ENCODE data around the gene PITRM1.

PITRM1 gene

DNA sequence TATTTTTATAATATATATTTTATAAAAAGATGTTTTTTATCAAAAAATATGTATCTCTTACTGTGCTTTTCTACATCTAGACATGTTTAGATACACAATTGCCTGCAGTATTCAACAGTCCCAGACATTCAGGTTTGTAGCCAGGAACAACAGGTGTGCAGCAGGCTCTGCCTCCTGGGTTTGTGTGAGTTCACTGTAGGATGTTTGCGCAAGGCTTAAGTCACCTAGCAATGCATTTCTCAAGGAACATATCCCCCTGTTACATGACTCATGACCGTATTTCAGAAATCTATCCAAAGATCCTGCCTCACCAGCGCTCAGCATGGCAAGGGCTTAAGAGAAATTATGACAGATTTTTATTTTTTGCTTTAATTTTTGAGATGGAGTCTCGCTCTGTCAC is 41.5 kb downstream of the PITRM1 start:
- no peak overlapping the region for H3K4me3 ChIP-seq (ENCODE audit: low read length)
- TF ChIP-seq ZNF274 (IDR thresholded peaks at IDR 0.05; ENCODE audit: low read depth, low read length), result no peak

DNA sequence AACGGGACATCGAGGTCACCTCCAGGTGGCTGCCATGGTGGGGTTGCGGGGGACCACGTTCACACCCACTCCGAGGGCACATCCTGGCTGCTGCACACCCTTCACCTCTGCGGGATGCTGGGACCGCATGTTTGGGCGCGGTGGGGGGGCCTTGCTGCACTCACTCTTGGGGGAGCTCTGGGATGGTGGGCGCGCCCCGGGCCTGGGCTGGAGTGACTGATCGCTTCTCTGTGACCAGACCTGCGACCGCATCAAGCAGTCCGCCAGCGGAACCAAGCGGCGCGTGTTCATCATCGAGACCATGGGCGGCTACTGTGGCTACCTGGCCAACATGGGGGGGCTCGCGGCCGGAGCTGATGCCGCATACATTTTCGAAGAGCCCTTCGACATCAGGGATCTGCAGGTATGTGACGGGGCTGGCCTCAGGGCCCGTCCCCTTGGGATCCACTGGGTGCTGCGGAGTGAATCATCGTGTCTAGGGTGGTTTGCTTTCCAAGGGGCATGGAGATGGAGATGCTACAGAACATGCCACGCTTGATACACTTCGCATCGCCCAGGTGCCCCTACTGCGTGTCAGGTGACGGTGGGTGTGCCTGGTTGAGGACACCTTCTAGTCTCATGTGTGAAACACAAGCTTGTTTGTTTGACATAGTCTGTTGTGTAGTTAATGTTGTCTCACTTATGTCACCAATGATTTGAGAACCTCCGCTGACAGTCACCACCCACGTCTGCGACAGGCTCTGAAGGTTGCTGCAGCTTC is 42.8 kb downstream of the PITRM1 start:
- no peak overlapping the region for H3K4me3 ChIP-seq (ENCODE audit: low read length)
- TF ChIP-seq ZNF274 (IDR thresholded peaks at IDR 0.05; ENCODE audit: low read depth, low read length), result no peak

GRCh38 chr10:3128379-3129130 is 44.0 kb downstream of the PITRM1 start:
- H3K4me3 ChIP-seq (ENCODE audit: low read length), result no peak overlapping the region
- no peak for TF ChIP-seq ZNF274 (IDR thresholded peaks at IDR 0.05; ENCODE audit: low read depth, low read length)

DNA sequence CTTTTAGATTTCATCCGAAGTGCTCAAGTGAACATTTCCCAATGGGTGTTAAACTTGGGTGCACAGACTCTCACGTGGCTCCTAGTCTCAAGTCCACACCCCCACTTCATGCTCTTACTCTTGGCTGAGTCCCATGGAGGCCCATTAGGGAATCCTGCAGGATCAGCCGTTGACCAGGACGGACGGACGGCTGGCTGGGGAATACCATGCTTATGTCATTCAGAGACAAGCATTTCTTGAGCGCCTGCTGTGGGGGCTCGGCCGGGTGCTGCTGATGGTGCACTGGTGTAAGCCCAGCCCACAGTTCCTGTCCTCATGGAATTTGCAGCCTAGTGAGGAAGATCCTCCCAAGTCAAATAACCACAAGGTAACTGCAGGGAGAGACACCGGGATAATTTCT is 44.7 kb downstream of the PITRM1 start:
- TF ChIP-seq ZNF274 (IDR thresholded peaks at IDR 0.05; ENCODE audit: low read depth, low read length), result no peak
- no peak overlapping the region for H3K4me3 ChIP-seq (ENCODE audit: low read length)

GRCh38 chr10:3126741-3127346 is 45.7 kb downstream of the PITRM1 start:
- H3K4me3 ChIP-seq (ENCODE audit: low read length), result no peak overlapping the region
- no peak for TF ChIP-seq ZNF274 (IDR thresholded peaks at IDR 0.05; ENCODE audit: low read depth, low read length)

GRCh38 chr10:3126249-3126648 is 46.3 kb downstream of the PITRM1 start:
- H3K4me3 ChIP-seq (ENCODE audit: low read length), result no peak overlapping the region
- TF ChIP-seq ZNF274 (IDR thresholded peaks at IDR 0.05; ENCODE audit: low read depth, low read length), result no peak

- no peak overlapping the region for H3K4me3 ChIP-seq (ENCODE audit: low read length)
- no peak for TF ChIP-seq ZNF274 (IDR thresholded peaks at IDR 0.05; ENCODE audit: low read depth, low read length)
Observed at GRCh38 chr10:3125527-3126170, 46.9 kb downstream of the PITRM1 start.

DNA sequence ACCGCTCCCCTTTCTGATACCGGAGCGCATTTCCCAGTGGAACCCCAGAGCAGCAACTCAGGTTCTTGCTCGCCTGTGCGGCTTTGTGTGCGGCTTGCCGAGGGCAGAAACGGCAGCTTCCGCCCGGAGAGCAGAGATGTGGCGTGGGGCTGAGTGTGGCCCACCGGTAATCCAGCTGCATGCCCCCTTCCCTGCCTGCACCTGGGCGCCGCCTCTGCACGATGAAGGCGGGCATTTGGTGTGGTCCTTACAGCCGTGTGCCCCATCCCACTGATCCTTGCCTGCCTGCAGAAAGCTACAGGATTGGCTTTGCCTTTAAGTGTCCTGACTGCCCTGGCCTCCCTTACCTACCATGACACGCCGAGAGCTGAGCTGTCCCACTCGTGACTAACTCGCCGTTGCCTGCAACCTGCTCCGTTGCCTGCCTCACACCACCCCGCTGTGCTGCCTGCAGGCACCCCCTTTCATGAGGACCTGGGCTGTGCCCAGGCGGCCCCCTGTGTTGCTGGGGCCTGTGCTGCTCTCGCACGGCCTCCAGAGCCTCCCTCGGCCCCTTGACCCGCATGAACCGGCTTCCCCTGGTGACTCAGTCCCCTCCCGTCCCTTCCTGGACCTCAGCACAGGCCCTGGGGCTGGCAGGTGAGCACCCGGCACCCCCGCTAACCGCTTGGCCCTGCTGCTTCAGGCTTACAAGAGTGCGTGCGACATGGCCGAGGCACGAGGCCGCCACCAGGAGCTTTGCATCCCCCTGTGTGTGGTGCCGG is 48.0 kb downstream of the PITRM1 start:
- no peak overlapping the region for H3K4me3 ChIP-seq (ENCODE audit: low read length)
- no peak for TF ChIP-seq ZNF274 (IDR thresholded peaks at IDR 0.05; ENCODE audit: low read depth, low read length)

DNA sequence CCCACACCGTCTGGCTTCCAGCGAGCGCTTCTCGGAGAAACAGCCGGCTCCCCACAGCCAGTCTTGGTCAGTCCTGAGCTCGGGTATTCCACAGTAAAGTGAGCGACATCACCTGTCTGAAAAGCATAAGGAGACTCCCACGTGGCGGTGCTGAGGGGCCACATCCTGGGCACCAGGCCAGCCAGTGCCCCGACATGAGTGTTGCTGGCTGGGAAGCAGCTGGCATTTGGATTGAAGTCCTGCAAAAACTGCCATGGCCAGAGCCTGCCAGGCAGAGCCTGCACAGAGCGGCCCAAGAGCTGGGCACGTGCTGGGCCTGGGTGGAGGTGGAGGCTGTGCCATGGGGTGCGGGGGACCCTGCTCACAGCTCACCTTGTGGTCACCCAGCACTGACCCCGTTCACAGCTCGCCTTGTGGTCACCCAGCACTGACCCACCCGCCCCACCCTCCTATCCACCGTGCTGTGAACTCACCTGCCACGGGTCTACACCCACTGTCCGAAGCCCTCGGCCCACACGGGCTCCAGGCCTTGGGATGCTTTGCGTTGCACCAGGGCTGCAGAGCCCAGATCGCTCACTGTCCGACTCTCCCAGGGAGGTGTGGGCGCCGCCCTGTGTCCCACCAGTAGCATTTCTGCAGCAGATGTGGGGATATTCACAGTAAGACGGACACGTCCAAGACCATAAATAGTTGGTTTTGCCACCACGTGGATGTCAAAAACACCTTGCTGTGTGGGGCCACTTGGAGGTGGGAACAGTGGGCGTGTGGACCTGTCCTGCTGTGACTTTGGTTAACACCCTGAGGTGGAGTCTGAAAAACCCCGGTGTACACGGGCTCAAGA is 48.8 kb downstream of the PITRM1 start:
- TF ChIP-seq ZNF274 (IDR thresholded peaks at IDR 0.05; ENCODE audit: low read depth, low read length), result no peak

DNA sequence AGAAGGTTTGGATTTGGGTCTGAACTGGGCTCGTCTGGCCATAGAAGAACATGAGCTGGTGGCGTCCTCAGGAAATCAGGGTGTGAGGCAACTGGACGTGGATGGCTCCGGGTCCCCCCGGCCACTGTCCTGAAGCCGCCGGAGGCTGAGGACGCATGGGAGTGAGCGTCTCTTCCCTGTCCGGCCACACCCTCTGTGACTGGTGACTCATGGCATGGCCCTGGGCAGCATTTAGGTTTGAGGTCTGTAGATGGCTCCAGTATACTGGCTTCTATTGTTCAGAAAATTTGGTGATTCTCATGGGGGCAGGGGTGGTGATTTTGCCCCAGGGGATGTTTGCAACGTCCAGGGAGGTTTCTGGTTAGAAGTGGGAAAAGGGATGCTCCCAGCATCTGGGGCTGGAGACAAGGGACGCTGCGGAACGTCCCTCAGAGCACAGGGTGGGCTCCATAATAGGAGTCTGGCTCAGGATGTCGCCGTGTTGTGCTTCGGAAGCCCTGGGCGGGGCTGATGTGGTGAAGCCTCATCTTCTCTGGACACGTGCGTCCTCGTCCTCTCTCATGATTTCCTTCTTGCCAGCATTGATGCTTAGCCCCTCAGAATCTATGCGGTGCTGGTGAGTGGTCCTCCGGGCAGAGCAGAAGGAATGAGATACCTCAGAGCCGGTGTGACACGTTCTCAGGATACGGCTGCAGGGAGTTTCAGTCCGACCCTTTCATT is 49.9 kb downstream of the PITRM1 start:
- H3K4me3 ChIP-seq (ENCODE audit: low read length), result no peak overlapping the region
- TF ChIP-seq ZNF274 (IDR thresholded peaks at IDR 0.05; ENCODE audit: low read depth, low read length), result no peak

More for the DNA sequence above, 48.8 kb downstream of the PITRM1 start:
- H3K4me3 ChIP-seq (ENCODE audit: low read length), result no peak overlapping the region

DNA sequence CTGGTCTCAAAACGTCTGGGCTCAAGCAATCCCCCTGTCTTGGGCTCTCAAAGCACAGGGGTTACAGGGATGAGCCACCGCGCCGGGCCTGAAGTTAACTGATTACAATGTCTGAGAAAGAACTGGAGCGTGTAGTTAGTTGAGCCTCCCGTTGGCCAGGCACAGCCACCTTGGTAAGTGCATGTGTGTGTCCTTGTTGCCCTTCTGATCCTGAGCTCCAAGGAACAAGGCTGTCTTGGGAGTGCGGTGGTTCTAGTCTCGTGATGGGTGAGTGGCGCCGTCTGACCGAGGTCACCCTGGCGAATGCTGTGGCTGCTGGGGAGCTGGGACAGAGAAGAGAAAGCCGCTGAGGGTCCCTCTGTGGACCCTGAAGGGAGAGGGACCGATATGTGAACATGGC is 50.5 kb downstream of the PITRM1 start:
- TF ChIP-seq ZNF274 (IDR thresholded peaks at IDR 0.05; ENCODE audit: low read depth, low read length), result no peak
- H3K4me3 ChIP-seq (ENCODE audit: low read length), result no peak overlapping the region

GRCh38 chr10:3119796-3120459 is 52.7 kb downstream of the PITRM1 start:
- TF ChIP-seq ZNF274 (IDR thresholded peaks at IDR 0.05; ENCODE audit: low read depth, low read length), result no peak
- H3K4me3 ChIP-seq (ENCODE audit: low read length), result no peak overlapping the region

Data from GM08714 (cell line).